ENCODE measurements around the gene RAB18. TPM values are rescaled to one million over a fixed set of nuclear protein-coding genes. Genes with fewer than 3 reads are reported as not detected.
"Not testable (repeated sequence)": the region's sequence is repeated elsewhere in the genome, so short reads cannot be mapped to it uniquely, and the experiment has no call there.

The RAB18 gene
- total RNA-seq, 2 donors from 2014 or later: 31.1 to 50.4 TPM

GRCh38 chr10:27463961-27464360 lies 40.1 kb upstream of the RAB18 start:
- no peak overlapping the region for H3K27ac ChIP-seq
- no peaks in the 10 kb centered on the region for H3K4me1 ChIP-seq
- no peaks in the 10 kb centered on the region for H3K27me3 ChIP-seq
- TF ChIP-seq CTCF (IDR thresholded peaks at IDR 0.05): no peak
- no peaks in the 10 kb centered on the region for H3K36me3 ChIP-seq
- no peak for DNase-seq (ENCODE audit: low spot score)
- H3K9me3 ChIP-seq: no peaks in the 10 kb centered on the region
- H3K4me3 ChIP-seq: no peak overlapping the region

- H3K27me3 ChIP-seq: no peaks in the 10 kb centered on the region
- DNase-seq (ENCODE audit: low spot score): no peak
- TF ChIP-seq CTCF (IDR thresholded peaks at IDR 0.05): no peak
- no peak overlapping the region for H3K4me3 ChIP-seq
- H3K9me3 ChIP-seq: no peaks in the 10 kb centered on the region
- H3K4me1 ChIP-seq: no peaks in the 10 kb centered on the region
- no peak overlapping the region for H3K27ac ChIP-seq
- no peaks in the 10 kb centered on the region for H3K36me3 ChIP-seq
Observed at GRCh38 chr10:27464993-27465392, 39.1 kb upstream of the RAB18 start.

- H3K36me3 ChIP-seq; H3K27me3 ChIP-seq; H3K9me3 ChIP-seq; H3K4me3 ChIP-seq; H3K27ac ChIP-seq; DNase-seq (ENCODE audit: low spot score); H3K4me1 ChIP-seq: not testable (repeated sequence)
Observed at GRCh38 chr10:27465596-27465995, 38.5 kb upstream of the RAB18 start.

GRCh38 chr10:27470885-27471284 lies 33.2 kb upstream of the RAB18 start:
- Histone ChIP-seq H3K36me3 (no peaks in the 10 kb centered on the region), H3K9me3 (no peaks in the 10 kb centered on the region), H3K27me3 (no peaks in the 10 kb centered on the region), H3K27ac (no peak overlapping the region), H3K4me1 (no peaks in the 10 kb centered on the region), H3K4me3 (no peak overlapping the region)
- no peak for TF ChIP-seq CTCF (IDR thresholded peaks at IDR 0.05)
- no peak for DNase-seq (ENCODE audit: low spot score)

- H3K4me1 ChIP-seq: no peaks in the 10 kb centered on the region
- H3K4me3 ChIP-seq: no peak overlapping the region
- H3K27ac ChIP-seq: no peak overlapping the region
- H3K36me3 ChIP-seq: no peaks in the 10 kb centered on the region
- peaks cover 0 to 4% of the 10 kb centered on the region in 2 donors for H3K9me3 ChIP-seq
- TF ChIP-seq CTCF (IDR thresholded peaks at IDR 0.05): no peak
- no peak for DNase-seq (ENCODE audit: low spot score)
- H3K27me3 ChIP-seq: no peaks in the 10 kb centered on the region
Observed at GRCh38 chr10:27474741-27475140, 29.4 kb upstream of the RAB18 start.

- no peak for DNase-seq (ENCODE audit: low spot score)
- no peak overlapping the region for H3K27ac ChIP-seq
- H3K27me3 ChIP-seq: no peaks in the 10 kb centered on the region
- peaks cover 0 to 4% of the 10 kb centered on the region in 2 donors for H3K9me3 ChIP-seq
- H3K4me3 ChIP-seq: no peak overlapping the region
- no peaks in the 10 kb centered on the region for H3K4me1 ChIP-seq
- no peak for TF ChIP-seq CTCF (IDR thresholded peaks at IDR 0.05)
- H3K36me3 ChIP-seq: no peaks in the 10 kb centered on the region
Observed at GRCh38 chr10:27479016-27479415, 25.1 kb upstream of the RAB18 start.
